Sigmoid colon (tissue), 4 donors: ENCODE results near the gene MYO18A.

ENCODE experiments used
- CTCF ChIP-seq, 4 experiments: fragments of 450-650 bp in 3 of 4; fragments of 200-600 bp in 1 of 4; IDR thresholded peaks; one replicate each; pipeline ENCODE4 v1.5.1; 2016 to 2019; ENCODE audit warnings: antibody characterized with exemption in 4 of 4, mild to moderate bottlenecking in 3 of 4, moderate library complexity in 2 of 4
- POLR2A ChIP-seq, 2 donors: fragments of 450-650 bp; IDR thresholded peaks; one replicate each; pipeline ENCODE4 v1.6.1; 2016; ENCODE audit warnings: antibody characterized with exemption in 2 of 2, mild to moderate bottlenecking in 2 of 2, moderate library complexity in 2 of 2
- POLR2AphosphoS5 ChIP-seq, 4 donors: sonication (generic); formaldehyde crosslinking; IDR thresholded peaks; one replicate each; pipeline ENCODE4 v1.6.1; 2017; ENCODE audit warnings: antibody characterized with exemption in 4 of 4

DNA sequence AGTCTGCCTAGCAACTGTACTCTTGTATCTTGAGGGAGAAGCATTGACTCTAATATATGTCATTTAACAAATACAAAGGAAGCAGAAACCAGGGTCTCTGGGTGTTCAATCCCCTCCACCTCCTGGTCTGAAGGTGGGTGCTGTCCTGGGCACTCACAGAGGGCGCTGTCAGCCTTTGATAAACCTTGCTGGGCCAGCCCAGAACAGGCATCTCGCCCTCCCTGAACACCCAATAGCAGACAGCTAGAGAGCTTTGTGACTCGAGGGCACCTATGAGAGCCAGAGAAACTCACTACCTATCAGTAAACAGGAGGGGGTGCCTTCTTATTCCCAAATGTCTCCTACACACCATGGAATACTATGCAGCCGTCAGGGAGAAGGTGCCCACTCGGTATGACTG, 143.6 kb downstream of the MYO18A start:
- TF ChIP-seq CTCF (IDR thresholded peaks at IDR 0.05) (no peak), POLR2AphosphoS5 (IDR thresholded peaks at IDR 0.05) (no peak), POLR2A (IDR thresholded peaks at IDR 0.05) (no peak)
